HL-60 (cell line): Measurements from ENCODE around the gene METRN.

Experiments used
- DNase-seq, 2 experiments: peaks; one replicate each; pipeline ENCODE4 v3.0.0-alpha.2; 2010 to 2020; ENCODE audit warnings: low read depth in 1 of 2, low spot score in 1 of 2
- H3K27ac ChIP-seq: fragments of 250-450 bp; sonication (Bioruptor Pico); replicated peaks from 2 replicates; pipeline ENCODE4 v1.5.1; 2020; ENCODE audit warnings: mild to moderate bottlenecking, moderate library complexity
- H3K27me3 ChIP-seq: fragments of 250-450 bp; sonication (Bioruptor Pico); 2 replicates; pipeline ENCODE4 v1.5.1; 2021; ENCODE audit warnings: mild to moderate bottlenecking, moderate library complexity; ENCODE audit not compliant: insufficient read depth, poor library complexity, severe bottlenecking
- H3K4me3 ChIP-seq: replicated peaks from 2 replicates; pipeline ENCODE4 v1.5.1; 2011; ENCODE audit warnings: mild to moderate bottlenecking, control low read depth, low read length; ENCODE audit not compliant: insufficient read depth
- GABPA ChIP-seq: IDR thresholded peaks from 2 replicates; pipeline ENCODE4 v1.6.1; 2012; ENCODE audit warnings: low read depth
- POLR2AphosphoS5 ChIP-seq: IDR thresholded peaks from 2 replicates; pipeline ENCODE4 v1.6.1; 2012; ENCODE audit warnings: low read depth
- SPI1 ChIP-seq: IDR thresholded peaks from 2 replicates; pipeline ENCODE4 v1.6.1; 2012; ENCODE audit warnings: low read depth, mild to moderate bottlenecking, borderline replicate concordance
- TF ChIP-seq, protein P1 (sequence below): IDR thresholded peaks from one replicate; pipeline ENCODE4 v1.5.1; 2011; ENCODE audit warnings: low read length, control low read depth, inconsistent platforms; ENCODE audit not compliant: insufficient read depth
- TF ChIP-seq, protein P2 (sequence below): IDR thresholded peaks from 2 replicates; pipeline ENCODE4 v1.6.1; 2012; ENCODE audit warnings: low read depth; ENCODE audit not compliant: insufficient replicate concordance

The METRN gene

DNA sequence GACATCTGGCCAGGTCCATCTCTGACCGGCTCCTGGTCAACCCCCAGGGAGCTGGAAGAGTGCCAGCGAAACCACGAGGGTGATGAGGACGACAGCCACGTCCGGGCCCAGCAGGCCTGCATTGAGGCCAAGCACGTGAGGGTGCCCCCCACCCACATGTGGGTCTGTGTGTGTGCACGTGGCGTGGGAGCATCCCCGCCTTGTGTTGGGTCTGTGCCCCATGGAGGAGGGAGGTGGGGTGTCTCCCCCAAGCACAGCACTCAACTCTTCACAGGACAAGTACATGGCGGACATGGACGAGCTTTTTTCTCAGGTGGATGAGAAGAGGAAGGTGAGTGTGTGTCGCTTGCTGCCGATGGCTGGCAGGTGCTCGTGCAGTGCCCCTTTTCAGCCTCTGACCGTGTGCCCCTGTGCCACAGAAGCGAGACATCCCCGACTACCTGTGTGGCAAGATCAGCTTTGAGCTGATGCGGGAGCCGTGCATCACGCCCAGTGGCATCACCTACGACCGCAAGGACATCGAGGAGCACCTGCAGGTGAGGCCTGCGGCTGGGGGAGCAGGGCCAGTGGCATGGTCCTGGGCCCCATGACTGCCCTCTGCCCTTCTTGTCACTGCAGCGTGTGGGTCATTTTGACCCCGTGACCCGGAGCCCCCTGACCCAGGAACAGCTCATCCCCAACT lies 33.0 kb upstream of the METRN start:
- Histone ChIP-seq H3K4me3 (peak overlapping the region; percentile 62), H3K27me3 (no peaks in the 10 kb centered on the region), H3K27ac (no peak overlapping the region)
- TF ChIP-seq, protein P1, sequence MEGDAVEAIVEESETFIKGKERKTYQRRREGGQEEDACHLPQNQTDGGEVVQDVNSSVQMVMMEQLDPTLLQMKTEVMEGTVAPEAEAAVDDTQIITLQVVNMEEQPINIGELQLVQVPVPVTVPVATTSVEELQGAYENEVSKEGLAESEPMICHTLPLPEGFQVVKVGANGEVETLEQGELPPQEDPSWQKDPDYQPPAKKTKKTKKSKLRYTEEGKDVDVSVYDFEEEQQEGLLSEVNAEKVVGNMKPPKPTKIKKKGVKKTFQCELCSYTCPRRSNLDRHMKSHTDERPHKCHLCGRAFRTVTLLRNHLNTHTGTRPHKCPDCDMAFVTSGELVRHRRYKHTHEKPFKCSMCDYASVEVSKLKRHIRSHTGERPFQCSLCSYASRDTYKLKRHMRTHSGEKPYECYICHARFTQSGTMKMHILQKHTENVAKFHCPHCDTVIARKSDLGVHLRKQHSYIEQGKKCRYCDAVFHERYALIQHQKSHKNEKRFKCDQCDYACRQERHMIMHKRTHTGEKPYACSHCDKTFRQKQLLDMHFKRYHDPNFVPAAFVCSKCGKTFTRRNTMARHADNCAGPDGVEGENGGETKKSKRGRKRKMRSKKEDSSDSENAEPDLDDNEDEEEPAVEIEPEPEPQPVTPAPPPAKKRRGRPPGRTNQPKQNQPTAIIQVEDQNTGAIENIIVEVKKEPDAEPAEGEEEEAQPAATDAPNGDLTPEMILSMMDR, result no peak
- TF ChIP-seq POLR2AphosphoS5, result no peak
- TF ChIP-seq SPI1, result no peak
- TF ChIP-seq, protein P2, sequence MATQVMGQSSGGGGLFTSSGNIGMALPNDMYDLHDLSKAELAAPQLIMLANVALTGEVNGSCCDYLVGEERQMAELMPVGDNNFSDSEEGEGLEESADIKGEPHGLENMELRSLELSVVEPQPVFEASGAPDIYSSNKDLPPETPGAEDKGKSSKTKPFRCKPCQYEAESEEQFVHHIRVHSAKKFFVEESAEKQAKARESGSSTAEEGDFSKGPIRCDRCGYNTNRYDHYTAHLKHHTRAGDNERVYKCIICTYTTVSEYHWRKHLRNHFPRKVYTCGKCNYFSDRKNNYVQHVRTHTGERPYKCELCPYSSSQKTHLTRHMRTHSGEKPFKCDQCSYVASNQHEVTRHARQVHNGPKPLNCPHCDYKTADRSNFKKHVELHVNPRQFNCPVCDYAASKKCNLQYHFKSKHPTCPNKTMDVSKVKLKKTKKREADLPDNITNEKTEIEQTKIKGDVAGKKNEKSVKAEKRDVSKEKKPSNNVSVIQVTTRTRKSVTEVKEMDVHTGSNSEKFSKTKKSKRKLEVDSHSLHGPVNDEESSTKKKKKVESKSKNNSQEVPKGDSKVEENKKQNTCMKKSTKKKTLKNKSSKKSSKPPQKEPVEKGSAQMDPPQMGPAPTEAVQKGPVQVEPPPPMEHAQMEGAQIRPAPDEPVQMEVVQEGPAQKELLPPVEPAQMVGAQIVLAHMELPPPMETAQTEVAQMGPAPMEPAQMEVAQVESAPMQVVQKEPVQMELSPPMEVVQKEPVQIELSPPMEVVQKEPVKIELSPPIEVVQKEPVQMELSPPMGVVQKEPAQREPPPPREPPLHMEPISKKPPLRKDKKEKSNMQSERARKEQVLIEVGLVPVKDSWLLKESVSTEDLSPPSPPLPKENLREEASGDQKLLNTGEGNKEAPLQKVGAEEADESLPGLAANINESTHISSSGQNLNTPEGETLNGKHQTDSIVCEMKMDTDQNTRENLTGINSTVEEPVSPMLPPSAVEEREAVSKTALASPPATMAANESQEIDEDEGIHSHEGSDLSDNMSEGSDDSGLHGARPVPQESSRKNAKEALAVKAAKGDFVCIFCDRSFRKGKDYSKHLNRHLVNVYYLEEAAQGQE, result no peak
- no peak for TF ChIP-seq GABPA
- DNase-seq, result no peak

DNA sequence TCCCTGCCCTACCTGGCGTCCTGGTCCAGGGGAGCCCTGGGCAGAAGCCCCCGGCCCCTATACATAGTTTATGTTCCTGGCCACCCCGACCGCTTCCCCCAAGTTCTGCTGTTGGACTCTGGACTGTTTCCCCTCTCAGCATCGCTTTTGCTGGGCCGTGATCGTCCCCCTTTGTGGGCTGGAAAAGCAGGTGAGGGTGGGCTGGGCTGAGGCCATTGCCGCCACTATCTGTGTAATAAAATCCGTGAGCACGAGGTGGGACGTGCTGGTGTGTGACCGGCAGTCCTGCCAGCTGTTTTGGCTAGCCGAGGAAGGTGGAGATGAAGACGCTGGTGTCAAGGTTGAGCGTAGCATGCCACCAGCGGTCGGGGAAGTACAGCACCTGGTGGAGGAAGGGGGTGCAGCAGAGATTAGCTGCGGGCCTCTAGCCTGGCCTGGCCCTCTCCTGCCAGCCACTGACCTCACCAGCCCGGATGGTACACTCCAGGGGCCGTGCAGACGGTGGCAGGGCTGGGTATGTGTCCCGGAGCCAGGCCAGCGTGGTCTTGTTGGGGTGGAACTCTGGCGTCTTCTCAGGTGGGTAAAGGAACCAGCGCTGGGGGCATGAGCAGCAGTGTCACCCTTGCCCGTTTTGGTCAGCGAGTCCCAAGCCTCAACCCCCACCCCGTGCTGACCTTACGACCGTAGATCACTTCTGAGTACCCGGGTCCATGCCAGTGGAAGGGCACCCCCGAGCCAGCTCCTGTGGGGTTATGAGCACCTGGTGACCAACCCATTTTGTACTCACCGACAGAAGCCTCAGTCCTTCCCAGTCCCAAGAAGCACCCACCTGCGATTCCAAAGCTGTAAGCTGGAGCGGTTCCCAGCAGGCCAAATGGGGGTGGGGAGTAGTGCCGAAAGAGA lies 32.2 kb upstream of the METRN start:
- no peak for TF ChIP-seq GABPA
- TF ChIP-seq, protein P2, result no peak
- no peak for TF ChIP-seq POLR2AphosphoS5
- TF ChIP-seq, protein P1, result no peak
- TF ChIP-seq SPI1, result no peak
- peak overlapping the region; percentile 70 for H3K27ac ChIP-seq
- DNase-seq, result no peak
- no peaks in the 10 kb centered on the region for H3K27me3 ChIP-seq
- peak overlapping the region; percentile 47 for H3K4me3 ChIP-seq

DNA sequence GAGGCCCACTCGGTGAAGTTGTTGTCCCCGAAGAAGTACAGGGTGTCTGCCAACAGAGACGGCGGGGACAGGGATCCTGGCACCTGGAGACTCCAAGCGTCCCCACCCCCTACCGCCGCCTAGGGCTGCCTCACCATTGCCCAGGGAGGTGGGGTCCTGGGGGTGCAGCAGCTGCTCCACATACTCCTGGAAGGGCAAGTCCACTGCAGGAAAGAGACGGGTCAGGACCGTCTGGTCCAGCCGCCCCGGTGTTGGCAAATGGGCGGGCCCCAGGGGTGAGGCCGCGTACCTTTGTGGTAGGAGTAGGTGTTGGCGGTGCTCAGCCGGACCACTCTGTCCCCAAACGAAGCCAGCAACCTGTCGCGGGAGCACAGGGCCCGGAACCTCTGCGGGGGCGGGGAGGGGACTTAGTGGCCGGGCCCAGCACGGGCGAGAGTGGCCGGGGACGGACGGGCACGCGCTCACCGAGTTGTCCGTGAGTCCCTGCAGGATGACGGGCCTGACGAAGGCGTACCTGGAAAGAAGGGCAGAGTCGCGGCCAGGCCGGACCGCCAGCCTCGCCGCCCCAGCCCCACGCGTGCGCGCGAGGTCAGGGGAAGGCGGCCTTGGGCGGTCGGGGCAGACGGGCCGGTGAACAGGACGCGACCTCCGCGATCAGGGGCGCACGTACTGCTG lies 31.4 kb upstream of the METRN start:
- H3K27ac ChIP-seq, result peak overlapping the region; percentile 70
- TF ChIP-seq, protein P1, result no peak
- TF ChIP-seq POLR2AphosphoS5, result peak; percentile 68; the same call in 1 of the 2 replicates
- no peak for TF ChIP-seq SPI1
- TF ChIP-seq, protein P2, result no peak
- DNase-seq, result no peak
- H3K4me3 ChIP-seq, result peak overlapping the region; percentile 47
- no peaks in the 10 kb centered on the region for H3K27me3 ChIP-seq
